Measurements from ENCODE around the gene MRGPRX3. TPM values are rescaled to one million over a fixed set of nuclear protein-coding genes. Genes with fewer than 3 reads are reported as not detected.

The MRGPRX3 gene
- polyA plus RNA-seq, 2 of the 4 experiments (the other 2 are of a cell fraction), result not detected

- Histone ChIP-seq H3K4me3 (no peak overlapping the region), H3K27ac (no peak overlapping the region), H3K4me2 (no peak overlapping the region), H3K4me1 (0 out of 3 replicates have a peak, but pooled peaks cover 5% of the 10 kb centered on the region), H3K9me3 (no peaks in the 10 kb centered on the region)
- POLR2A ChIA-PET, result interaction anchor here (1.0 kb wide), 1 partner anchor 17 kb away, joined by 3 read pairs; the partner anchor contains the start of gene SAAL1
- no peak for TF ChIP-seq CEBPB (IDR thresholded peaks at IDR 0.05)
- no peak for TF ChIP-seq HEYL (CRISPR knock-in tag; IDR thresholded peaks at IDR 0.05)
- no peak for TF ChIP-seq CBX8 (IDR thresholded peaks at IDR 0.05)
- no peak for TF ChIP-seq RCOR1 (IDR thresholded peaks at IDR 0.05; ENCODE audit: low read depth, low read length)
- no peak for ATAC-seq
- no peak for FAIRE-seq
- no peak for DNase-seq (ENCODE audit: low read depth in 1 of 2, low spot score in 1 of 2)
- CTCF ChIA-PET, result interaction anchor here (1.3 to 2.1 kb wide), 2 partner anchors 17 to 27 kb away, joined by 3 to 11 read pairs; partner anchors contain the start of gene SAAL1
- WGBS (ENCODE audit: missing lambda C conversion rate), result 89% methylated on average over 3 of the region's 3 CpGs
These were observed 43.4 kb upstream of the MRGPRX3 start for GRCh38 chr11:18088966-18089365.

DNA sequence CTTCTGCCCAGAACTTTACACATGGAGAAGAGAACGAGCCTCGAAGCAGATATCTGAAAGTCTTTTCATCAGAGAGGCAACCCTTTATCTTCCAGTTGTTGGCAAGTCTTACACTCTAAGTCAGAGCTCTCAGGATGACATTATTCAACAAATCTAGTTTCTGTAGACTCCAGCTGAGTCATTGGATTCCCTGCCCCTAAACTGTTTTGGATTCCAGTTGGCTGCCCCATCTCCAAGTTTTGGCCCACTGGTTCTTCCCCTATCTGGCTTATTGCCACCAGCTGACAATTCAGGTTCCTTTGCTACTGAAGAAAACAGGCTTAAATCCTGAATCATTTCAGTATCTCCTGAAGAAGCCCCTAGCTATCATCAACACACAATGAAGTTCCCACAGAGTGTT lies 40.6 kb upstream of the MRGPRX3 start:
- Histone ChIP-seq H3K4me2 (no peak overlapping the region), H3K4me3 (no peak overlapping the region), H3K9me3 (no peaks in the 10 kb centered on the region), H3K27ac (no peak overlapping the region), H3K4me1 (0 out of 3 replicates have a peak, but pooled peaks cover 5% of the 10 kb centered on the region)
- DNase-seq (ENCODE audit: low read depth in 1 of 2, low spot score in 1 of 2), result no peak
- CTCF ChIA-PET, result interaction anchor here (1.5 to 2.4 kb wide), 2 partner anchors 14 to 23 kb away, joined by 5 to 7 read pairs; partner anchors contain the start of gene SAAL1
- no peak for FAIRE-seq
- 94% methylated on average over 2 of the region's 2 CpGs for WGBS (ENCODE audit: missing lambda C conversion rate)
- no peak for ATAC-seq
- TF ChIP-seq NR3C1 (IDR thresholded peaks at IDR 0.05) (no peak), EHMT2 (IDR thresholded peaks at IDR 0.05; ENCODE audit: low read depth) (no peak), MAZ (IDR thresholded peaks at IDR 0.05; ENCODE audit: borderline replicate concordance, low read depth, low read length) (no peak), E2F6 (IDR thresholded peaks at IDR 0.05; ENCODE audit: borderline replicate concordance, low read depth) (no peak), ZFP36 (IDR thresholded peaks at IDR 0.05; ENCODE audit: borderline replicate concordance, partially characterized antibody) (no peak), PHF8 (IDR thresholded peaks at IDR 0.05; ENCODE audit: borderline replicate concordance, low read depth) (no peak), HDAC2 (IDR thresholded peaks at IDR 0.05) (no peak), HOXB5 (CRISPR knock-in tag; IDR thresholded peaks at IDR 0.05) (no peak), PBX3 (IDR thresholded peaks at IDR 0.05) (no peak), BHLHE40 (IDR thresholded peaks at IDR 0.05; ENCODE audit: low read depth, low read length) (no peak)
- TF ChIP-seq, protein P1, sequence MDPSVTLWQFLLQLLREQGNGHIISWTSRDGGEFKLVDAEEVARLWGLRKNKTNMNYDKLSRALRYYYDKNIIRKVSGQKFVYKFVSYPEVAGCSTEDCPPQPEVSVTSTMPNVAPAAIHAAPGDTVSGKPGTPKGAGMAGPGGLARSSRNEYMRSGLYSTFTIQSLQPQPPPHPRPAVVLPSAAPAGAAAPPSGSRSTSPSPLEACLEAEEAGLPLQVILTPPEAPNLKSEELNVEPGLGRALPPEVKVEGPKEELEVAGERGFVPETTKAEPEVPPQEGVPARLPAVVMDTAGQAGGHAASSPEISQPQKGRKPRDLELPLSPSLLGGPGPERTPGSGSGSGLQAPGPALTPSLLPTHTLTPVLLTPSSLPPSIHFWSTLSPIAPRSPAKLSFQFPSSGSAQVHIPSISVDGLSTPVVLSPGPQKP (IDR thresholded peaks at IDR 0.05; ENCODE audit: low read depth, low read length), result no peak
- TF ChIP-seq, protein P2, sequence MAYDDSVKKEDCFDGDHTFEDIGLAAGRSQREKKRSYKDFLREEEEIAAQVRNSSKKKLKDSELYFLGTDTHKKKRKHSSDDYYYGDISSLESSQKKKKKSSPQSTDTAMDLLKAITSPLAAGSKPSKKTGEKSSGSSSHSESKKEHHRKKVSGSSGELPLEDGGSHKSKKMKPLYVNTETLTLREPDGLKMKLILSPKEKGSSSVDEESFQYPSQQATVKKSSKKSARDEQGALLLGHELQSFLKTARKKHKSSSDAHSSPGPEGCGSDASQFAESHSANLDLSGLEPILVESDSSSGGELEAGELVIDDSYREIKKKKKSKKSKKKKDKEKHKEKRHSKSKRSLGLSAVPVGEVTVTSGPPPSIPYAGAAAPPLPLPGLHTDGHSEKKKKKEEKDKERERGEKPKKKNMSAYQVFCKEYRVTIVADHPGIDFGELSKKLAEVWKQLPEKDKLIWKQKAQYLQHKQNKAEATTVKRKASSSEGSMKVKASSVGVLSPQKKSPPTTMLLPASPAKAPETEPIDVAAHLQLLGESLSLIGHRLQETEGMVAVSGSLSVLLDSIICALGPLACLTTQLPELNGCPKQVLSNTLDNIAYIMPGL (CRISPR knock-in tag; IDR thresholded peaks at IDR 0.05; ENCODE audit: borderline replicate concordance), result no peak
- POLR2A ChIA-PET, result no interaction called here

GRCh38 chr11:18093959-18094358 lies 38.4 kb upstream of the MRGPRX3 start:
- POLR2A ChIA-PET, result no interaction called here
- no peak for TF ChIP-seq EP300 (IDR thresholded peaks at IDR 0.05)
- TF ChIP-seq RFX5 (IDR thresholded peaks at IDR 0.05), result no peak
- TF ChIP-seq CBX2 (IDR thresholded peaks at IDR 0.05; ENCODE audit: borderline replicate concordance, low read depth), result no peak
- TF ChIP-seq, protein P3, sequence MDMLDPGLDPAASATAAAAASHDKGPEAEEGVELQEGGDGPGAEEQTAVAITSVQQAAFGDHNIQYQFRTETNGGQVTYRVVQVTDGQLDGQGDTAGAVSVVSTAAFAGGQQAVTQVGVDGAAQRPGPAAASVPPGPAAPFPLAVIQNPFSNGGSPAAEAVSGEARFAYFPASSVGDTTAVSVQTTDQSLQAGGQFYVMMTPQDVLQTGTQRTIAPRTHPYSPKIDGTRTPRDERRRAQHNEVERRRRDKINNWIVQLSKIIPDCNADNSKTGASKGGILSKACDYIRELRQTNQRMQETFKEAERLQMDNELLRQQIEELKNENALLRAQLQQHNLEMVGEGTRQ (IDR thresholded peaks at IDR 0.05), result no peak
- no peak for TF ChIP-seq HOXB5 (CRISPR knock-in tag; IDR thresholded peaks at IDR 0.05)
- no peak for TF ChIP-seq FOSL2 (IDR thresholded peaks at IDR 0.05)
- no peak for TF ChIP-seq FOSL2 (CRISPR knock-in tag; IDR thresholded peaks at IDR 0.05)
- no peak for TF ChIP-seq JUN (IDR thresholded peaks at IDR 0.05)
- TF ChIP-seq RNF2 (IDR thresholded peaks at IDR 0.05; ENCODE audit: borderline replicate concordance, low read depth), result no peak
- no peak for TF ChIP-seq NFE2L2 (conservative IDR thresholded peaks at IDR 0.05; ENCODE audit: low read length)
- TF ChIP-seq NR3C1 (IDR thresholded peaks at IDR 0.05), result no peak
- TF ChIP-seq BHLHE40 (IDR thresholded peaks at IDR 0.05; ENCODE audit: low read depth, low read length), result no peak
- ATAC-seq (no peak), FAIRE-seq (no peak), DNase-seq (ENCODE audit: low read depth in 1 of 2, low spot score in 1 of 2) (no peak)
- Histone ChIP-seq H3K27ac (no peak overlapping the region), H3K4me2 (no peak overlapping the region), H3K4me3 (no peak overlapping the region), H3K9me3 (no peaks in the 10 kb centered on the region), H3K4me1 (0 out of 3 replicates have a peak, but pooled peaks cover 5% of the 10 kb centered on the region)
- CTCF ChIA-PET, result interaction anchor here (0.9 to 2.9 kb wide), 4 partner anchors 12 to 103 kb away, joined by 3 to 19 read pairs (median 8); partner anchors contain the start of gene SAAL1
